ENCODE results near the gene RAB36.

- TF ChIP-seq CTCF (IDR thresholded peaks at IDR 0.05 in 4 of 5, conservative IDR thresholded peaks at IDR 0.05 in 1 of 5) = no peak
- no peak for TF ChIP-seq POLR2A (IDR thresholded peaks at IDR 0.05)
These were observed 13.3 kb upstream of the RAB36 start for GRCh38 chr22:23131931-23132330.

All from gastrocnemius medialis (tissue), 4 donors.